HUES48 (cell line): ENCODE results near the gene MPI.

Experiments used
- H3K27ac ChIP-seq: one replicate; pipeline ENCODE4 v1.7.0; 2013; ENCODE audit warnings: low read depth, low read length, inconsistent platforms
- H3K27me3 ChIP-seq: 2 replicates; pipeline ENCODE4 v1.6.1; 2013; ENCODE audit warnings: mild to moderate bottlenecking, low read length; ENCODE audit not compliant: control insufficient read depth, insufficient read depth
- H3K36me3 ChIP-seq: 2 replicates; pipeline ENCODE4 v1.6.1; 2013; ENCODE audit warnings: low read length; ENCODE audit not compliant: control insufficient read depth, insufficient read depth
- H3K4me1 ChIP-seq: 2 replicates; pipeline ENCODE4 v1.6.1; 2013; ENCODE audit warnings: mild to moderate bottlenecking, low read length; ENCODE audit not compliant: control insufficient read depth, insufficient read depth
- H3K4me3 ChIP-seq: 2 replicates; pipeline ENCODE4 v1.5.1; 2013; ENCODE audit warnings: mild to moderate bottlenecking, low read depth, low read length
- H3K9ac ChIP-seq: 2 replicates; pipeline ENCODE4 v1.6.1; 2013; ENCODE audit warnings: mild to moderate bottlenecking, low read depth, low read length, moderate library complexity
- H3K9me3 ChIP-seq: 2 replicates; pipeline ENCODE4 v1.6.1; 2013; ENCODE audit warnings: low read length; ENCODE audit not compliant: control insufficient read depth, insufficient read depth

Gene MPI

DNA sequence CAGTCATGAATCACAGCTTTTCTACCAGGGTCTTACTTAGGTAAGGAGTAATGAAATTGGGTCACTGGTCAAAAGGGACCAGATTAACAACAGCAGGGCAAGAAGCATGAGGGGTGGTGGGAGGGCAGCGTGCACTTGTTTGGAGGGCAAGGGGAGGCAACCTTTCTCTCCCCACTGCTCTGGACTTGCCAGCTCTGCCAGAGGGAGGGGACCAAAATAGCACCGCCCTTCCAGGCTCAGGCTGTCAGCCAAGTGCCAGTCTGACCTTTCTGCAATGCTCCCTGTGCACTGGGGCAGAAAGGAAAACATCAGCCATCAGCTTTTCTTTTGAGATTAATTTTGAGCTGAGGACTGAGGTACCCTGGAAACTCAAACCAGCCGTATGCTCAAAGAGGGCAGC, 42.4 kb upstream of the MPI start:
- H3K9me3 ChIP-seq: no peaks in the 10 kb centered on the region
- no peak overlapping the region for H3K9ac ChIP-seq
- H3K4me1 ChIP-seq: peaks cover 4% of the 10 kb centered on the region; the same call in 1 of the 2 replicates
- no peaks in the 10 kb centered on the region for H3K27me3 ChIP-seq
- no peak overlapping the region for H3K4me3 ChIP-seq
- no peak overlapping the region for H3K27ac ChIP-seq
- H3K36me3 ChIP-seq: peaks cover 59% of the 10 kb centered on the region

- H3K36me3 ChIP-seq: peaks cover 66% of the 10 kb centered on the region
- no peak overlapping the region for H3K27ac ChIP-seq
- H3K9me3 ChIP-seq: no peaks in the 10 kb centered on the region
- no peak overlapping the region for H3K9ac ChIP-seq
- H3K27me3 ChIP-seq: no peaks in the 10 kb centered on the region
- no peak overlapping the region for H3K4me3 ChIP-seq
- H3K4me1 ChIP-seq: no peaks in the 10 kb centered on the region
These were observed 39.4 kb upstream of the MPI start for GRCh38 chr15:74850393-74850792.

GRCh38 chr15:74851960-74852359, 37.9 kb upstream of the MPI start:
- Histone ChIP-seq H3K9ac (no peak overlapping the region), H3K27me3 (no peaks in the 10 kb centered on the region), H3K4me3 (no peak overlapping the region), H3K36me3 (peaks cover 63% of the 10 kb centered on the region), H3K9me3 (no peaks in the 10 kb centered on the region), H3K27ac (no peak overlapping the region), H3K4me1 (no peaks in the 10 kb centered on the region)

DNA sequence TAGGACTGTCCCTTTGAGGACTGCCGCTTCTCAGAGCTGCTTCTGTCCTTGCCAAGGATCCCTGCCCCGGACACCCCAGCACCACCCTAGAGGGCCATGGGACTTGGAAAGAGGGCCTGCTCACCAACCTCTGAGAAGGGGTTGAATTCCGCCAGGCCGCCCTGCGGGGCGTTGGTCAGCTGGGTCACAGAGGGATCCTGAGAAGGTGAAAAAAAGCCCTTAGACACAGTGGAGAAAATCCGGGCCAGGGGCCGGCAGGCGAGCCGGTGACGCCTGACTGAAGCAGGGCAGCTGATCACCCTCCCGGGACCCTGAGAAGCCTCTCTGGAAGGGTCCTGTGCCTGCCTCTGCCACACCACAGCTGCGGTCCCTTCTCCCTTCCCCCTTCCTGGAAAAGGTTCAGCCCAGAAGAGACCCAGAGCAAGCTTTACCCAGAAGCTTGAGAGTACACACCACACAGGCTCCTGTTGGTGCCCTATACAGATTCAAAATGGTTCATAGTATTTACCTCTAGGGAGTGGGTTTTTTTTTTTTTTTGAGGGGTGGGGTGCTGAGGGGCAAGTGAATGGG, 35.3 kb upstream of the MPI start:
- H3K4me1 ChIP-seq: no peaks in the 10 kb centered on the region
- H3K36me3 ChIP-seq: peaks cover 46% of the 10 kb centered on the region

GRCh38 chr15:74855857-74856256, 34.0 kb upstream of the MPI start:
- Histone ChIP-seq H3K4me3 (no peak overlapping the region), H3K27me3 (no peaks in the 10 kb centered on the region), H3K9ac (no peak overlapping the region), H3K27ac (no peak overlapping the region), H3K36me3 (peaks cover 34% of the 10 kb centered on the region), H3K9me3 (no peaks in the 10 kb centered on the region), H3K4me1 (no peaks in the 10 kb centered on the region)

More for the DNA sequence above, 35.3 kb upstream of the MPI start:
- Histone ChIP-seq H3K27ac (no peak overlapping the region), H3K9ac (no peak overlapping the region), H3K4me3 (no peak overlapping the region), H3K27me3 (no peaks in the 10 kb centered on the region), H3K9me3 (no peaks in the 10 kb centered on the region)

DNA sequence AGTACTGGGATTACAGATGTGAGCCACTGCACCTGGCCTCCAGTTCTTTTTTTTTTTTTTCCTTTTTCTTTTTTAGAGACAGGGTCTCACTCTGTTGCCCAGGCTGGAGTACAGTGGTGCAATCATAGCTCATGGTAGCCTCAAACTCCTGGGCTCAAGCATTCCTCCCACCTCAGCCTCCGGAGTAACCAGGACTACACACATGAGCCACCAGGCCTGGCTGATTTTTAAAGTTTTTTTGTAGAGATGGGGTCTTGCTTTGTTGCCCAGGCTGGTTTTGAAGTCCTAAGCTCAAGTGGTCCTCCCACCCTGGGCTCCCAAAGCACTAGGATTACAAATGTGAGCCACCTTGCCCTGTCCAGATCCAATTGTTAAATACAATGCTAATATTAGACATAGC, 33.3 kb upstream of the MPI start:
- H3K27me3 ChIP-seq: no peaks in the 10 kb centered on the region
- H3K9me3 ChIP-seq: no peaks in the 10 kb centered on the region
- H3K36me3 ChIP-seq: peaks cover 27% of the 10 kb centered on the region
- no peak overlapping the region for H3K9ac ChIP-seq
- no peak overlapping the region for H3K27ac ChIP-seq
- no peak overlapping the region for H3K4me3 ChIP-seq
- no peaks in the 10 kb centered on the region for H3K4me1 ChIP-seq

GRCh38 chr15:74857082-74857655, 32.7 kb upstream of the MPI start:
- H3K4me3 ChIP-seq: no peak overlapping the region
- H3K9ac ChIP-seq: no peak overlapping the region
- H3K9me3 ChIP-seq: no peaks in the 10 kb centered on the region
- H3K4me1 ChIP-seq: no peaks in the 10 kb centered on the region
- H3K36me3 ChIP-seq: peaks cover 20% of the 10 kb centered on the region
- H3K27me3 ChIP-seq: no peaks in the 10 kb centered on the region
- H3K27ac ChIP-seq: no peak overlapping the region

- Histone ChIP-seq H3K4me3 (no peak overlapping the region), H3K27ac (no peak overlapping the region), H3K36me3 (peaks cover 14% of the 10 kb centered on the region), H3K9me3 (no peaks in the 10 kb centered on the region), H3K27me3 (no peaks in the 10 kb centered on the region), H3K4me1 (no peaks in the 10 kb centered on the region), H3K9ac (no peak overlapping the region)
These were observed 32.0 kb upstream of the MPI start for GRCh38 chr15:74857671-74858368.

DNA sequence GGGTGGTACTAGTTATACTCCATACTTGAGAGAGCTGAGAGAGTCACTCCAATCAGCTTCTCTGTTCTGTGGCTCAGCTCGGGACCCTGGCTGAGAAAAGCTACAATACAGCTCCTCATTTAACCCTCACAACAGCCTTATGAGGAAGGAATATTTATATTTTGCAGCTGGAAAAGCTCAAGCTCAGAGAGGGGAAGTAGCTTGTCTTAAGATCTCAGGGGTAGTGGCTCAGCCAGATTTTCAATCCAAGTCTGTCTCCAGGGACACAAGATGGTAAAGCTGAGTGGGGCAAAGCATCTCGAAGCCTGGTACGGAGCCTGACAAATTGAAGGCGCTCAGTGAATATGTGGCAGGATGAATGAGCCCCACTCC, 31.5 kb upstream of the MPI start:
- Histone ChIP-seq H3K9me3 (no peaks in the 10 kb centered on the region), H3K27me3 (no peaks in the 10 kb centered on the region), H3K36me3 (peaks cover 9% of the 10 kb centered on the region), H3K4me3 (no peak overlapping the region), H3K4me1 (no peaks in the 10 kb centered on the region), H3K27ac (no peak overlapping the region), H3K9ac (no peak overlapping the region)

- Histone ChIP-seq H3K27me3 (no peaks in the 10 kb centered on the region), H3K36me3 (peaks cover 15% of the 10 kb centered on the region), H3K9ac (no peak overlapping the region), H3K4me3 (no peak overlapping the region), H3K9me3 (no peaks in the 10 kb centered on the region), H3K27ac (no peak overlapping the region), H3K4me1 (no peaks in the 10 kb centered on the region)
These were observed 26.4 kb upstream of the MPI start for GRCh38 chr15:74863239-74864056.

- H3K9ac ChIP-seq: no peak overlapping the region
- H3K27ac ChIP-seq: no peak overlapping the region
- no peaks in the 10 kb centered on the region for H3K4me1 ChIP-seq
- no peaks in the 10 kb centered on the region for H3K27me3 ChIP-seq
- no peak overlapping the region for H3K4me3 ChIP-seq
- peaks cover 15% of the 10 kb centered on the region for H3K36me3 ChIP-seq
- no peaks in the 10 kb centered on the region for H3K9me3 ChIP-seq
These were observed 25.5 kb upstream of the MPI start for GRCh38 chr15:74864296-74864695.
